ENCODE measurements around the gene FGL2. TPM values are rescaled to one million over a fixed set of nuclear protein-coding genes. Genes with fewer than 3 reads are reported as not detected.

Gene FGL2
- polyA plus RNA-seq, 3 donors, result 238 to 775 (median 774) TPM

GRCh38 chr7:77205706-77206105 is 6.1 kb upstream of the FGL2 start:
- Histone ChIP-seq H3K4me3 (replicated peaks in 1 of 3; ENCODE audit: low read depth in 2 of 3, low read length in 3 of 3) (no peak overlapping the region), H3K27ac (ENCODE audit: low read depth in 1 of 2, low read length in 2 of 2) (no peak overlapping the region), H3K9me3 (replicated peaks in 1 of 2; ENCODE audit: control insufficient read depth in 1 of 2, insufficient read depth in 1 of 2, low read length in 2 of 2) (peaks cover 18 to 19% of the 10 kb centered on the region in 2 donors), H3K79me2 (ENCODE audit: insufficient read depth, low read length) (peaks cover 4% of the 10 kb centered on the region), H3K36me3 (replicated peaks in 1 of 2; ENCODE audit: control insufficient read depth in 1 of 2, insufficient read depth in 2 of 2, low read length in 2 of 2) (peaks cover 0 to 10% of the 10 kb centered on the region in 2 donors), H2AFZ (ENCODE audit: insufficient read depth, low read depth, low read length, poor library complexity, severe bottlenecking) (no peak overlapping the region), H3K27me3 (ENCODE audit: control insufficient read depth in 2 of 2, insufficient read depth in 2 of 2, low read length in 2 of 2) (no peaks in the 10 kb centered on the region), H3K4me2 (replicated peaks; ENCODE audit: extremely low read depth, low read length, poor library complexity, severe bottlenecking) (no peak overlapping the region), H3K4me1 (ENCODE audit: control insufficient read depth in 1 of 2, insufficient read depth in 2 of 2, low read length in 2 of 2) (peaks cover 16 to 36% of the 10 kb centered on the region in 2 donors), H4K20me1 (ENCODE audit: insufficient read depth, low read length) (no peaks in the 10 kb centered on the region), H3K9ac (ENCODE audit: insufficient read depth, low read length, poor library complexity, severe bottlenecking) (no peak overlapping the region)
- H3K27me3 Mint-ChIP-seq (ENCODE audit: low read depth in 3 of 3), result peaks cover 0 to 2% (median 0%) of the 10 kb centered on the region in 3 donors
- H3K9me3 Mint-ChIP-seq, result peaks cover 18 to 24% (median 22%) of the 10 kb centered on the region in 7 donors
- no CpG with 5 or more reads among the region's 3 CpGs for WGBS (ENCODE audit: insufficient coverage)
- H3K4me3 Mint-ChIP-seq, result no peak overlapping the region
- no peak overlapping the region for H3K27ac Mint-ChIP-seq
- intact Hi-C loops (cut with micrococcal nuclease), result no loop called here
- H3K36me3 Mint-ChIP-seq, result peaks cover 13 to 20% of the 10 kb centered on the region in 2 donors
- no peak for TF ChIP-seq CTCF (IDR thresholded peaks at IDR 0.05)
- DNase-seq, result no peak
- peaks cover 31% of the 10 kb centered on the region for H3K4me1 Mint-ChIP-seq

- Mint-ChIP-seq H3K9me3 (no peaks in the 10 kb centered on the region), H3K27ac (no peak overlapping the region), H3K4me3 (no peak overlapping the region), H3K27me3 (ENCODE audit: low read depth in 3 of 3) (peaks cover 0 to 1% (median 0%) of the 10 kb centered on the region in 3 donors), H3K4me1 (peaks cover 36% of the 10 kb centered on the region), H3K36me3 (peaks cover 10% of the 10 kb centered on the region in 2 donors)
- Histone ChIP-seq H3K36me3 (replicated peaks in 1 of 2; ENCODE audit: control insufficient read depth in 1 of 2, insufficient read depth in 2 of 2, low read length in 2 of 2) (no peaks in the 10 kb centered on the region), H3K9me3 (replicated peaks in 1 of 2; ENCODE audit: control insufficient read depth in 1 of 2, insufficient read depth in 1 of 2, low read length in 2 of 2) (no peaks in the 10 kb centered on the region), H2AFZ (ENCODE audit: insufficient read depth, low read depth, low read length, poor library complexity, severe bottlenecking) (no peak overlapping the region), H3K4me2 (replicated peaks; ENCODE audit: extremely low read depth, low read length, poor library complexity, severe bottlenecking) (no peak overlapping the region), H3K4me3 (replicated peaks in 1 of 3; ENCODE audit: low read depth in 2 of 3, low read length in 3 of 3) (no peak overlapping the region), H3K9ac (ENCODE audit: insufficient read depth, low read length, poor library complexity, severe bottlenecking) (no peak overlapping the region), H3K4me1 (ENCODE audit: control insufficient read depth in 1 of 2, insufficient read depth in 2 of 2, low read length in 2 of 2) (peaks cover 13 to 30% of the 10 kb centered on the region in 2 donors), H4K20me1 (ENCODE audit: insufficient read depth, low read length) (peaks cover 12% of the 10 kb centered on the region), H3K27ac (ENCODE audit: low read depth in 1 of 2, low read length in 2 of 2) (no peak overlapping the region), H3K79me2 (ENCODE audit: insufficient read depth, low read length) (peaks cover 35% of the 10 kb centered on the region), H3K27me3 (ENCODE audit: control insufficient read depth in 2 of 2, insufficient read depth in 2 of 2, low read length in 2 of 2) (no peaks in the 10 kb centered on the region)
- DNase-seq, result no peak
- no peak for TF ChIP-seq CTCF (IDR thresholded peaks at IDR 0.05)
- intact Hi-C loops (cut with micrococcal nuclease), result no loop called here
- no CpG with 5 or more reads among the region's 4 CpGs for WGBS (ENCODE audit: insufficient coverage)
Observed at GRCh38 chr7:77202481-77202976, 2.9 kb upstream of the FGL2 start.

Data from CD14-positive monocyte (primary cell).